Measurements from ENCODE around the gene LGR6. TPM values are rescaled to one million over a fixed set of nuclear protein-coding genes. Genes with fewer than 3 reads are reported as not detected.

The LGR6 gene
- total RNA-seq, 4 donors from 2014 or later, result under 0.01 to 1.2 (median 0.78) TPM; not detected in 1

DNA sequence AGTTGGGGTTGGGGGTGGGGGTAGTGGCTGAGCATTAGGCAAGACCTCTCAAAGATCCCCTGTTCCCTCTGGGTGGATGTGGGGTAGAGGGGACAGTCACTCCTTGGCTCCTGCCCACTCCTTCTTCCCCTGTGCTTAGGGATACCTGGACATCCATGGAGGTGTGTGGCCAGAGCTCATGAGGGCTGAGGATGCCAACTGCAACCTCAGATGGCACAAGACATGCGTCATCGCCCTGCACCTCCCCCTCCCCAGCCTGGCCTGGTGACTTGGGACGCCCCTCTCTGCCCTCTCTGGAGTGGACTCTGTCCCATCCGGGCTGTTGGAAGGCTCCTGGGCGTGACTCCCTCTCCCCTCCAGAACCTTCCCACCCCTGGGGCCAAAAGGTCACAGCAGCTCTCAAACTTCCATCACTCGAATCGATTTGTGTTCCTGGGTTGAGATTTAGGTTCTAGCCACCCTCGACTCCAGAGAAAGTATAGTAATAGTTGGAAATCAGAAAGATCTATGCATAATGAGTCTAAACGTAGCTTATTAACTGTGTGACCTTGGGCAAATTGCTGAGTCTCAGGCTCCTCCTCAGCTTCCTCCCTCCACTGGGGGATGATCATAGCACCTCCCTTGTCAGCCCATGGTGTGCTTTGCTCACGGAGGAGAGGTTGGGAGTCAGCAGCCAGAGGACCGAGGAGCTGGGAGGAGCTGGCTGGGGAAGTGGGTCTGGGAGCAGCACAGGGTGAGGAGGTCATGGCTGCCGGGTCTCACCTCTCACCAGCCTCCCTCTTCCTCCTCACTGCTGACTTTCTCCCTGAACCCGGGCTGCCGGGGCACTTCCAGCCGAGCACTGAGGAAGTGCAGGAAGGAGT lies 30.9 kb upstream of the LGR6 start:
- H3K36me3 ChIP-seq, result no peaks in the 10 kb centered on the region
- no peak for DNase-seq (ENCODE audit: extremely low spot score)
- no peaks in the 10 kb centered on the region for H3K9me3 ChIP-seq
- no peak overlapping the region for H3K27ac ChIP-seq (replicated peaks in 1 of 4)
- TF ChIP-seq, protein P1, sequence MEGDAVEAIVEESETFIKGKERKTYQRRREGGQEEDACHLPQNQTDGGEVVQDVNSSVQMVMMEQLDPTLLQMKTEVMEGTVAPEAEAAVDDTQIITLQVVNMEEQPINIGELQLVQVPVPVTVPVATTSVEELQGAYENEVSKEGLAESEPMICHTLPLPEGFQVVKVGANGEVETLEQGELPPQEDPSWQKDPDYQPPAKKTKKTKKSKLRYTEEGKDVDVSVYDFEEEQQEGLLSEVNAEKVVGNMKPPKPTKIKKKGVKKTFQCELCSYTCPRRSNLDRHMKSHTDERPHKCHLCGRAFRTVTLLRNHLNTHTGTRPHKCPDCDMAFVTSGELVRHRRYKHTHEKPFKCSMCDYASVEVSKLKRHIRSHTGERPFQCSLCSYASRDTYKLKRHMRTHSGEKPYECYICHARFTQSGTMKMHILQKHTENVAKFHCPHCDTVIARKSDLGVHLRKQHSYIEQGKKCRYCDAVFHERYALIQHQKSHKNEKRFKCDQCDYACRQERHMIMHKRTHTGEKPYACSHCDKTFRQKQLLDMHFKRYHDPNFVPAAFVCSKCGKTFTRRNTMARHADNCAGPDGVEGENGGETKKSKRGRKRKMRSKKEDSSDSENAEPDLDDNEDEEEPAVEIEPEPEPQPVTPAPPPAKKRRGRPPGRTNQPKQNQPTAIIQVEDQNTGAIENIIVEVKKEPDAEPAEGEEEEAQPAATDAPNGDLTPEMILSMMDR (IDR thresholded peaks at IDR 0.05), result no peak
- no peak for TF ChIP-seq POLR2A (IDR thresholded peaks at IDR 0.05; ENCODE audit: low read depth)
- no peak for TF ChIP-seq EP300 (IDR thresholded peaks at IDR 0.05)
- TF ChIP-seq POLR2AphosphoS5 (IDR thresholded peaks at IDR 0.05), result no peak
- H3K4me3 ChIP-seq, result no peak overlapping the region
- intact Hi-C loops (cut with DNase I), result no loop called here
- peaks cover 0 to 12% (median 0%) of the 10 kb centered on the region in 4 donors for H3K27me3 ChIP-seq
- 59% methylated on average over 15 of the region's 15 CpGs for WGBS
- H3K4me1 ChIP-seq, result peaks cover 0 to 4% (median 3%) of the 10 kb centered on the region in 4 donors

DNA sequence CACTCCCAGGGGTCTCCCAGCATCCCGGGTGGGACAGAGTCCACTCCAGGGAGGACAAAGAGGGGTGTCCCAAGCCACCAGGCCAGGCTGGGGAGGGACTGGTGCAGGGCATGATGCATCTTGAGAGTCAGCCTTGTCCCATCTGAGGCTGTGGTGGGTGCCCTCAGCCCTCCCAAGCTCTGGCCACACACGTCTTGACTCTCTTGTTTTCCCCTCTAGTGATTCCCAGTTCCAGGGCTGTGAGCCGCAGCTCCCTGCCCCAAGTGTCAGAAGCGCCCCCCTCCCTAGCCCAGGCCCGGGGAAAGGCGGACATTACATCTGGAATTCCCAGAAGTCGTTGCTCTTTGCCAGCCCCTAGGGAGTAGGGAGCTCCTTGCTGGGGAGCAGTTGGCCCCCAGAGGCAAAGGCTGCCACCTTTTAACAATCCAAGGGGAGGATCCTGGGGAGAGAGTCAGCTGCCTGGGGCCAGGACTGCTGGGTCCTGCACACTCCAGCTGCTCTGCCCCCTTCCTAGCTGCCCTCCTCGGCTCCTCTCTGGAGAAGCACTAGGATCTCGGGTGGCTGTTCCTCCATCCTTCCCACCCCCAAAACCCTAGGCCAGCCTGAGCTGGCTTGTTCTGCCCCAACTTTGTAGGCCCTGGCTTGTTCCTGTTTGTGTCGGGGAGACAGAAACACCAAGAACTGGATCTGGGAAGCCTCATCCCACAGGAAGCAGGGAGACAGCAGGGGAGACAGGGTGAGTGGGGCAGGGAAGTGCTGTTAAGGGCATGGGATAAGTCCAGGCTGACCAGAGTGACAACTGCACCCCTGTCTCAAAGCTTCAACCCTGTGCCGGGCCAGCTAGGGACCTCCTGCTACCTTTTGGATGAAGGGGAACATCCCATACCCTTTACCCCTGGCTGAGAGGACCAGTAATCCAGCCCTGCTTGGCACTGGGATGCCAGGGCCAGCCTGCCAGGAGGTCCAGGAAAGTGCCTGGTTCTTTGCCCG lies 30.0 kb upstream of the LGR6 start:
- Histone ChIP-seq H3K27me3 (peaks cover 0 to 12% (median 0%) of the 10 kb centered on the region in 4 donors), H3K4me1 (peaks cover 0 to 11% (median 8%) of the 10 kb centered on the region in 4 donors), H3K9me3 (no peaks in the 10 kb centered on the region), H3K36me3 (no peaks in the 10 kb centered on the region), H3K4me3 (no peak overlapping the region), H3K27ac (replicated peaks in 1 of 4) (no peak overlapping the region)
- TF ChIP-seq, protein P1 (IDR thresholded peaks at IDR 0.05), result no peak
- intact Hi-C loops (cut with DNase I), result no loop called here
- 75% methylated on average over 4 of the region's 12 CpGs for WGBS
- DNase-seq (ENCODE audit: extremely low spot score), result no peak

DNA sequence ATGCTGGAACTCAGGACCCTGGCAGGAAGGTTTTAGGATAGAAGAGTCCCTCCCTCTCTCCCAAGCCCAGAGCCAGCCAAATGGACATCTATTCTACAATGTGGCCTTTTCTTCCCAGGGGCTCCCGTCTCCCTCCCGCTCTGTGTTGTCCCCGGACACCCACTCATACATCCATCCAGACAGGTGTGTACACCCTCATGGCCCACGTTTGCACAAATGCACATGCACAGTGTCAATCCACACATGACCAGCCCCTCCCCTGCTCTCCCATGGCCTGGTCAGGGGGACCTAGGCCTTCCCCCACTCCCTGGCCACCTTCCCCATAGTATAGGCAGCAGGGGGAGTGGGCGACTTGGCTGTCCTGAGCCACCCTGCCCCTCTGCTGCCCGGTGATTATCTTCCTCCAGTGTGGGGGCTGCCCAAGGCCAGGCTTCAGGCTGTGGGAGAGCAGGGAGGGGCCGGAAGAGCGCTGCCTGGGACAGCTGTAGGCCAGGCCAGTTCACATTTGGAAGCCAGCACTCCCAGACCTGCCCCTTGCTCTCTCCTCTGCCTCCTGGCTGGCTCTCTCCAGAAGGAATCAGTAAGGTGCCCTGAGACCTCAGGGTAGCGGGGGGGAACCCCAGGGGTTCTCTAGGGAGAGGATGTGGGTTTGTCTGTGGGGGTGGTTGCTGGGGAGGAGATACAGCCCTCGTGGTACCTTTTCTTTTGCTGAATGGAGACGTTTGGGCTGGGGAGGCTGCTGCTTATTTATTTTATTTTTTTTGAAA lies 29.1 kb upstream of the LGR6 start:
- intact Hi-C loops (cut with DNase I), result no loop called here
- WGBS, result 79% methylated on average over 7 of the region's 11 CpGs
- no peaks in the 10 kb centered on the region for H3K36me3 ChIP-seq
- no peak overlapping the region for H3K4me3 ChIP-seq
- peaks cover 0 to 12% (median 0%) of the 10 kb centered on the region in 4 donors for H3K27me3 ChIP-seq
- H3K27ac ChIP-seq (replicated peaks in 1 of 4), result no peak overlapping the region
- H3K4me1 ChIP-seq, result peaks cover 0 to 11% (median 8%) of the 10 kb centered on the region in 4 donors
- TF ChIP-seq EP300 (IDR thresholded peaks at IDR 0.05), result no peak
- TF ChIP-seq POLR2A (IDR thresholded peaks at IDR 0.05; ENCODE audit: low read depth), result no peak
- TF ChIP-seq, protein P1 (IDR thresholded peaks at IDR 0.05), result no peak
- TF ChIP-seq POLR2AphosphoS5 (IDR thresholded peaks at IDR 0.05), result no peak
- no peak for DNase-seq (ENCODE audit: extremely low spot score)
- no peaks in the 10 kb centered on the region for H3K9me3 ChIP-seq

DNA sequence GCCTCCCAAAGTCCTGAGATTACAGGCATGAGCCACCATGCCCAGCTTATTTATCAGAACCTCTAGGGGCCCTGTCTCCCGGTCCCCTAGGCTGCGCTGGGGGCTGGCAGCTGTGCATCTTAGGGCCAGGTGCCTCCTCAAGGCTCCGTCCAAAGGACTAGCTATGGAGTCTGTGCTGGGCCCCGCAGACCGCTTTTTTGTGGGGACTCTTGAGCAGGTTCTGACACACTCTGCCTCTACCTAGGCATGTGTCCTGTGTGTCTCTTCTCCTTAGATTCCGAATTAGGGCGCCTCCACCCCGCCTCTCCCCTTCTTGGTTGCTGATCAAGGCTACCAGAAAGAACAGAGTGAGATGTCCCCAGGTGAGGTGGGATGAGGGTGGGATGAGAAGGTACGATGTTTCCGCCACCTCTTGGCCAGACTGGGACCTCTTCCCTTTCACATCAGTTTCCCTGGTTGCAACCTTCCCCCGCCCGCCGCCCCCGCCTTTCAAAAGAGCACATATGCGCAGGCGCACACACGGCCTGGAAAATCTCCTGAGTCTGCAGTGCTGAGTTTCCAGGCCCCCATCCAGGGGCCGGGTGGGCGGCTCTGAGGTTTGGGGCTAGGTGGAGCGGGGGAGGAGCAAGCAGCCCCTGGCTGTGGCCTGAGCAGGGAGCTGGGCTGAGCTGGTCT lies 28.2 kb upstream of the LGR6 start:
- 86% methylated on average over 13 of the region's 20 CpGs for WGBS
- H3K4me3 ChIP-seq, result no peak overlapping the region
- peaks cover 0 to 11% (median 6%) of the 10 kb centered on the region in 4 donors for H3K4me1 ChIP-seq
- H3K27me3 ChIP-seq, result peaks cover 0 to 5% (median 0%) of the 10 kb centered on the region in 4 donors
- no peak for TF ChIP-seq EP300 (IDR thresholded peaks at IDR 0.05)
- no peak for TF ChIP-seq POLR2A (IDR thresholded peaks at IDR 0.05; ENCODE audit: low read depth)
- no peak for TF ChIP-seq POLR2AphosphoS5 (IDR thresholded peaks at IDR 0.05)
- TF ChIP-seq, protein P1 (IDR thresholded peaks at IDR 0.05), result no peak
- no peaks in the 10 kb centered on the region for H3K36me3 ChIP-seq
- DNase-seq (ENCODE audit: extremely low spot score), result no peak
- H3K27ac ChIP-seq (replicated peaks in 1 of 4), result no peak overlapping the region
- intact Hi-C loops (cut with DNase I), result no loop called here
- H3K9me3 ChIP-seq, result no peaks in the 10 kb centered on the region

All from esophagus muscularis mucosa (tissue), 4 donors.